NOMO-1 treated with DMSO at 0.1 percent for 48 hours (cell line): Measurements from ENCODE around the gene DNM3.
A peak's percentile ranks its signal among the peaks of the same experiment; 100 is the strongest.

Experiments used
- DNase-seq: peaks from one replicate; lab custom pipeline; 2025; ENCODE audit not compliant: unreplicated experiment; lab: John Stamatoyannopoulos, UW

Gene DNM3

DNA sequence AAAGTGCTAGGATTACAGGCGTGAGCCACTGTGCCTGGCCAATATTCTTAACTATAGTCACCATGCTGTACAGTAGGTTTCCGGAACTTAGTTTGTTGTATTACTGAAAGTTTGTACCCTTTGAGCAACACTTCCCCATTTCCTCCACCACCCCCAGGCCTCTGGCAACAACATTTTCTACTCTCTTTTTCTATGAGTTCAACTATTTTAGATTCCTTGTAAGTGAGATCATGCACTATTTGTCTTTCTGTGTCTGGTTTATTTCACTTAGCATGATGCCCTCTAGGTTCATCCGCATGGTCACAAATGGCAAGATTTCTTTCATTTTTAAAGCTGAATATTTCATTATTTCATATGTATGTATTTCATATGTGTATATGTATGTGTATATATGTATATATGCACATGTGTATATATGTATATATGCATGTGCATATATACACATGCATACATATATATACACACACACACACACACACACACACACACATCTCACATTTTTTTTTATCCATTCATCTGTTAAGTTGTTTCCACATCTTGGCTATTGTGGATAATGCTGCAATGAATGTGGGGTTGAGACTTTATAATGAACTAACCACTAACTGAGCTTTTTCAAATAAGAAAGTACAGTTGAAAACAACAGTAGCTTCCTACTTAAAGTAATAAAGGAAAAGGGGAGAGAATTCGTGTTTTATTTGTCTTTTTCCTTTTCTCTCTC lies 322.4 kb downstream of the DNM3 start:
- DNase-seq: no peak

DNA sequence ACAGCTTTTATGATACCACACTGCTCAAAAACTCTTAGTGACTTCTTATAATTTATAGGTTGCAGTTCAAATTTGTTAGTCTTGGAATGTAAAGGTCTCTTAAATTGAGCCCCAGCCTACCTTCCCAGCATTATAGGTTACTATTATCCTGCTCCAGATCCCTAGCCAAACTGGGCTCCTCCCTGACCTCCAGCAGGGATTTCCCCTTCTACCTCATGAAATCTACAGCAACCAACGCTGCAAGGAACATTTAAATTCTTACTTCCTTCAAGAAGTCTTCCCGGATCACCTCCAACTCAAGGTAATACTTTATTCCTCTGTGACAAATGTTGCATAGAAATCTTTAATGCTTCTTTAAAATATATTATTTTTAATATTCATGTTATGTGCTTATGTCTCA lies 324.1 kb downstream of the DNM3 start:
- no peak for DNase-seq

DNA sequence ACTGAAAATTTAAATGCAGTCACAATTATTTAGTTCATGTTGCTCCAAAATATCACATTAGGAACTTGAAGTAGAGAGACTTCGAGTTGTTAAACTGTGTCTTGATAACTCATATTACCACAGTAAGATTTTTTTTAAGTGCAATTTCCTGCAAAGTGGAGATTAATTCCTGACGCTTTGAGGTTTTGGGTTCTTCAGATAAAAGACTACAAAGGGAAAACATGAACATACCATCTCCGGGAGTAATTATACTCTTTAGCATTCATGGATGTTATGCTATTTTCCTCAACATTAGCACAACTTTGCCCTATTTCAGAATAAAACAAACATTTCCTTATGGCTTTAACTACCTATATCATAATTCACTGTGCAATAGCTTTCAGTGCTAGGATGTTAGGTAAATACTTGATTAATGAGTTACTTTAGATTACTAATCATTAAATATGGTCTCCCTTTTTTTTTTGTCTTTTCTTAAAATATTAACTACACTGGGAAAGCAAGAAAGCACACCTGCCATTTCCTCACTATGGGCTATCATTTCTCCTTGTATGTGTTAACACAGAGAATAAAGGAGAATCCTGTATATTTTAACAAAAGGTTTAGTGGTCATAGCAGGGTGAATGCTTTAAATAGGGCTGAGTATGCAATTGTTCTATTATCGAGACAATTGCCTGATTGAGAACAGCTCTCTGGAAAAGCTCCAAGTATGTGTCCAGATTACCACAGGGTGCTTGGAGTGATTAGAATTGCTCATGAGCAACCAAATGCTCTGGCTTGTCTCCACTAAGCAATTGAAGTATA lies 326.7 kb downstream of the DNM3 start:
- no peak for DNase-seq

DNA sequence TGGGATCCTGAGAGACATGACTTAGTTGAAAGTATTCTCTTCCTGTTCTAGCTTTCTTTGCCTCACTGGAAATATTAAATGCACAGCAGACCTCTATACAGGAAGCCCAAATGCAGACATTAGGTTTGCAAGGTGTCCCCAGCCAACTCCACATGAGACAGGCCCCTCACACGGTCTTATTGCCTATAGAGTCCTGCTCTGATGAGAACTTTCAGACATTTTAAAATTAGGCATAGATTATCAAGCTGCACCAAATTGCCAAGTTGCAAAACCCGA lies 327.2 kb downstream of the DNM3 start:
- no peak for DNase-seq

DNA sequence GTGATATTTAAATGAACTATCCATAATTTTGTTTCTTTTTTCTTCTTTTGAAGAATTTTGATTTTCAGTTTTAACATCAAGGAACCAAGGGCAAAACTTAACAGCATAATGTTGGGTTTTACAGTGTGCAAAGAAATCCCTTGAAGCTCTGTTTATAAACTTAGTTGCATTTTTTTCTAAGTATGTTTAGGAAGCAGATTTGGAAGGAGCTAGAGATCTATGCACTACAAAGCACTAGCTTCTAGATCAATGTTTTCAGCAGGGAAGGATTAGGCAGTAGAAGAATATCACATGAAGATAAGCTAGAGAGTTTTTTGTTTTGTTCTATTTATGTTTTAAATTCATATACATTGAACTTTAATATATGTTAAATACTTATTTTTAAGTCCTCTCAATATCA lies 328.5 kb downstream of the DNM3 start:
- DNase-seq: no peak

DNA sequence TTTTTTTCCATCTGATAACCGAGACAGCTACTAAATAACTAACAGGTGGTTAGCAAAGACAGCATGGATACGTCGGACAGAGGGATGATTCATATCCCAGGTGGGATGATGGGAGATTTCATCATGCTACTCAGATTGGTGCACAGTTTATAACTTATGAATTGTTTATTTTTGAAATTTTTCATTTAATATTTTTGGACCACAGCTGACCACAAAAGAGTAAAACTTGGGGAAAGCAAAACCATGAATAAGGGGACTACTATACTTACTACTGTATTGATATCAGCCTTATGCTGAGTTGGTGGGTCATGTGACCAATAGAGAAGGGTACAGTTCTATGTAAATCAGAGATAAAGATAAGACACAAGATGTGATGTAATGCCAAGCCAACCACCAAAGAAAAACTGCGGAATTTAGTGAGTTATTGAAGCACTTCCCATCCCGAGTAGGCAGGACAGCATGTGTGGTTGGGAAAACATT lies 331.1 kb downstream of the DNM3 start:
- DNase-seq: no peak

DNA sequence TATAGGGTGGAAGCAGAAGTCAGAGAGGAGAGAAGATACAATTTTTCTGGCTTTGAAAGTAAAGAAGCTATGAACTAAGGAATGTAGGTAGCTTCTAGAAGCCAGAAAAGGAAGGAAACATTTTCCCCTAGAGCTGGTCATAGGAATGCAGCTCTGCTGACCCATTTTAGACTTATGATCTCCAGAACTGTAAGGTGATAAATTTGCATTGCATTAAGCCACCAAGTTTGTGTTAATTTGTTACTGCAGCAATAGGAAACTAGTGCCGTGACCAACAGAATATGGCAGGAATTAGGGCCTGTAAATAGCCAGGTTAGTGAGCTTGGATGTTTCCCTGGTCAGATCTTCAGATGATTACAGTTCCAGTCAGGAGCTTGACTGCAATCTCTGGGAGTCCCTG lies 334.9 kb downstream of the DNM3 start:
- no peak for DNase-seq

DNA sequence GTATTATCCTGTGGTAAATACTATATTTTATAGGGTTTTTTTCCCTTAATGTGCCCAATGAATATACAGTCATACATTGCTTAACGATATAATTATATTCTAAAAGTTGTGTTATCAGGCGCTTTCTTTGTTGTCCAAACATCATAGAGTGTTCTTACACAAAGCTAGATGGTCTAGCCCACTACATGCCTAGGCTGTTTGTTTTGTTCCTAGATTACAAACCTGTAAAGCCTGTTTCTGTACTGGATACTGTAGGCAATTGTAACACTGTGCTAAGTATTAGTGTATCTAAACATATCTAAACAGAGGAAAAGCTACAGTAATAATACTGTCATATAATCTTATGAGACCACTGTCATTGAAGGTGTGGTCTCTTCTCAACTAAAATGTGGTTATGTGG lies 336.6 kb downstream of the DNM3 start:
- DNase-seq: no peak

DNA sequence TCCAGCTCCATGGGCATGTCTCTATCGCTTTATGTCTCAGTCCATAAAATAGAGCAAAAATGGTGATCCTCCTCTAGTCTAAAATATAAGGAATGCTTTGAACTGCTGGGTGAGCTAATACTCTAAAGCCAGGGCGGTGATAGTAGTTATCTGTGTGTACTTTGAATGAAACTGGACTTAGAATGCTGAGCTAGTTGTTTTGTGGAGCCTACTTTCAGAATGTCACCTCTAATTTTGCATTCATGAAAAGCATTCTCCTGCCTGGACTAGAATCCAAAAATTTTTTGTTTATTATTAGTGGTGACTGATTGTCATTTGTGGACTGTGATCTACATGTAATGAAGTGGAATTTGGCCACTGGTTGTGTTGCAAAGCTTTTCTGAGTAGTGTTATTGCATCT lies 337.6 kb downstream of the DNM3 start:
- DNase-seq: no peak

DNA sequence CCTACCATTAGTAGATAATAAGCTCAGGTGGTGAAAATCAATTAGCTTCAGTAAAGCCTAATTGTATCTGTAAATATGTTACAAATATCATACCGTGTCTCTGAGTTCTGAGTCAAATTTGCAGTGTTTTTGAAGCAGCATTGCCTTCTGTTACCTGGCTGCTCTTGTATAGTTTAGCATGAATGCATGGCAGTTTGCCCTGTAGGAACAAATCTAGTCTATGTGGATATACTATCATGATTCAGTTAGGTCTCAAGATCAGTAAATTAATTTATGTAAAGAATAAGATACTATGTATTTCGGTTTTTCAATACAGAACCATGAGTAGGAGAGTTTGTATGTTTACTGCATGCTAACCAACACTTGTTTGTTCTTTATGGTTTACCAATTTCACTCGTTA lies 338.6 kb downstream of the DNM3 start:
- no peak for DNase-seq

DNA sequence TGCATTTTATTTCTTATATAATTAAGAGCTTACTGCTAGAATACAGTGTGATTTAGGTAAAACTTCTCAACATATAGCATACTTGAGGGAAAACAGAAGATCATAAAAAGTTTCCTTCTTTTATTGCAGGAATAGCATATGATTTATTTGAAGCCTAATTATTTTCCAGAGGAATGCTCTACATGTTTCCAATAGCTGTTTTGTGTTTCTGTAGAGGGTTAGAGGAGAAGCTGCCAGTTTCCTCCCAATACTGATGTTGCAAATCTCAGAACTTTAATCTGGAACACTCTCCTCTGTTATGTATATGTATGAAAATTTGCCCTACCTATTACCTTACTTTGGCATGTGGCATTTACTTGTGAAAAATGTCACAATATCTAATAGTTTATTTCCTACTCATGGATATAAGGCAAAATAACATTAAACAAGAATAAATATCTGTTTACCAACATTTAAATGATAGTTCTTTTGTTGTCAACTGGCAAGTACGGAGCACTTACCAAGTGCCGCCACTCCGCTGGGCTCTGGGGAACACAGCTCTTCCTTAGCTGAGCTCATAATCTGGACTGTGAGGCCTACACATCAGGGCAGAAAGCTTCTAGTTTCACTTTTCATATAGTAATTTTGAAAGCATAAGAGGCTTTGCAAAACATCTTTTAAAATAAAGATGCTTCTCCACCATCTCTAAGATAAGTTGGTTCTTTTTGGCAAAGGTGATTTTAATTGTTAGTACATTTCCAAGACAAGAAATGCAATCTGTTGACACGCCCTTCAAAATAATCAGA lies 339.4 kb downstream of the DNM3 start:
- DNase-seq: peak; percentile 6

DNA sequence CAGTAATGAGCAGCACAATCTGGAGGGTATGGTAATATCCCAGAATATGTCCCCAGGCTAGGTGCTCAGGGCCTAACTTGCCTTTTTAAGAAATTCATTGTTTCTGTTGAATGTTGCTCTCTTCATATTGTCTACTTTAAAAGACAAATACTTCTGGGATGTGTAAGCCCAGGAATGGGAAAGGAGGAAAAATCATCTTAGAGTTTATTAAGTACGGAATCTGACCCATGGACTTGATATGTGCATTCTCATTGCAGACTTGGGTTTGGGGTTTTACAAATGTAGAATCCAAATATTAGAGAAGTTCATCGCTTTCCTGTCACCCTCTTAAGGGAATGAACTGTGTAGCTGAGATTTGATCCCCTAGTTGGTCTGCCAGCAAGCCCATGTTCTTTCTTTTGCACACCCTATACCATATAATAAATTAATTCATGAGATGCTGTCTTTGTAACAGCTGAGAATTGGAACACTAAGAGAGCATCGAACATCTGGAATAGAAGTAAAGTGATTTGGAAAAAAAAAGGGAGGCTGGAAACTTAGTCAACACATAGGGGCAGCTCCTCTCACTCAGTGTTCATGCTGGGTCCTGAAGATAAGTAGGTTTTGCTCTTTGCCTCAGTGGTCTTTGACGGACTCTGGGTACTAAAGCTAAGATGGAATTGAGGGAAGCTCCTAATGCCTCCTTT lies 343.4 kb downstream of the DNM3 start:
- no peak for DNase-seq

DNA sequence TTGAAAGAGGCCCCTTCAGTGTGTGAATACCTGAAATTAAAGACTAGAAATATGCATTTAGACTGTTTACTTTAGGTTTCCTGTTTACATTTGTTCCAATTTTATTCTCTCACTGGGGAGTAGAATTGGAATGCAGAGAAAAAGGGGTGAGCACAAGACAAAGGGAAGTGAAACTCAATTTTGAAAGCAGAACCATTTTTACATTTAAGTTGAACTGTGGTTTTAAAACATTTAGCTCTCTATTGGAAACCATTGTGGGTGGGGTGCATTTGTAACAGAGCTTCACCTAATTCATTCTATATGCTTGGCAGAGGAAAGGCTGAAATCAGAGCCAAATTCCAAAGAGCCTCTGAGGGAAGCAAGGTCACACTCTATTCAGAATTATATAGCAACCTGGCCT lies 343.9 kb downstream of the DNM3 start:
- peak; percentile 87 for DNase-seq

DNA sequence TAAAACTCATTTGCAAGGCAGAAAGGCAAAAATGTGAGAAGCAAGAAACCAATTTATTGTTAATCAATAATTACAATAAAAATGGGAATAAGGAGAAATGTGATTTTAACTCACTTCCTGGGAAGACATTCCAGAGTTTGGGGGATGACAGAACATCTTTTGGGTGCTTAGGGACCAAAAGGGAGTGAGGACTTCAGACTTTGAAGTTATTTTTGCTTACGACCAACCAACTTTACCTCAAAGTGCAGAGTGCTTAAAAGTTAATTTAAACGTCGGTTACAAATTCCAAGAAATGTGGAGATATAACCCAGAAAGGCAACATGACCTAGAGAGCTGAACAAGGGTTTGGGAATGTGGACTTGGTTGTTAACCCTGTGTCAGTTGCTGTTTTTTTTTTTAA lies 344.7 kb downstream of the DNM3 start:
- no peak for DNase-seq

DNA sequence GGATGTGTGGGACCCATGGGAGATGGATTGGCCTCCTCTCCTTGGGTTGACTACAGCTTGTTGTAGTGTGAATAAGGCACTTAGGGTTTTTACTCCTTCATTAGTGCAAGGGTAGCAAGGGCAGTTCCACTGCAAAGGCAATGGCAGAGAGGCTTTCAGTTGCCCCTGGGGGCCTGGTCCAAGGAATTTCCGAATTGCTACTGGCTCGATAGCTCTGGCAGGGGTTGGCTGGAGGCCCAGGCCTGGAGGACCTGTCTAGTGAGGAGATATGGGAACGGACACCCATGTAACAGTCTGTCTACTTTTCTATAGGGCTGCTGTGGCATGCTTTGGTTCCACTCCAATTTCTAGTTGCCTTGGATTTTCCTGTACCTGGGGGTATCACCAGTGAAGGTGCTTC lies 360.3 kb downstream of the DNM3 start:
- no peak for DNase-seq

DNA sequence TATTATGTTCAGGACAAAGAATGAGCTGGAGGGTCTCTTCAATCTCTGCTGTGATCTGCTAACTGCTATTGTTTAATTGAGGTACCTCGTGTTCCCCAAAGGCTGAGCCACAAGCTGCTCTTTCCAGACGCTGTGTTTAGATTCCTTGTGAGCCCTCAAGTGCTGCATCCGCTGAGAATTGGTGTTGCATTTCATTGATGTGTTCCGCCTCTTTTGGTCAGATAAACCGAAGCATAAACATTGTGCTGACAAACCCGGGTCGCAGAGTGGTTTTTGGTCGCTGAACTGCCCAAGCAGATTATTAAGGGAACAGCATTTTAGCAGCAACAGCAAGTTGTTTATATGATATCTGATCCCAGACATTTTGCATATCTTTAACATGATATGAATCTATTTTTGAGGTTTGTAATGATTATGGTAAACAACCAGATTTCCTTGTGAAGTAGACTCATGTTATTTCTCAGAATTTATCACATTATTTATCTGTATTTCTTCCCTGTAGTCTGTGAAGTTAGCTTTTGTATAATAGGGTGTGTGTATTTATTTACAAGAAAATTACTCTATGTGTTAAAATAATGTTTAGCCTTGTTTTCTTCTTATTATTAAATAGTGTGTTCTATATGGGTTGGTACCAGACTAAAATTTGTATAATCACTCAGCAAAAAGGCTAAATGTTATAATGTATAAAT lies 362.0 kb downstream of the DNM3 start:
- DNase-seq: no peak

DNA sequence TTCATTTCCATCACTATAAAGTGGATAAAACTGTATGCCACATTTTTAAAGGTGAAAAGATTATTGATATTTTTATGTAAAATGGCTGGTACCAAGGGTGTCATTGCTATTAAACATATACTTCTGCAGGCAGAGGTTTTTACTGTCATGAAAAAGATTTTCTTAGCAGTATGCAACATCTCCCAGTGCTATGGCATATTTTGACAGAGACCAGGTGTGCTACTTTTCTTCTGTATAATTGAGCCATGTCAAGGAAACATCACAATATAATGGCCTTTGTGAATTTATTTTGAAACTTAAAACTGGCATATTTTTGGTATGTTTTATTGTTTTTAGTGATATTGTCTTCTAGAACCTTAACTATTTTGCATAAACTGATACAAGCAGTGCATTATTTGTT lies 362.6 kb downstream of the DNM3 start:
- DNase-seq: no peak

DNA sequence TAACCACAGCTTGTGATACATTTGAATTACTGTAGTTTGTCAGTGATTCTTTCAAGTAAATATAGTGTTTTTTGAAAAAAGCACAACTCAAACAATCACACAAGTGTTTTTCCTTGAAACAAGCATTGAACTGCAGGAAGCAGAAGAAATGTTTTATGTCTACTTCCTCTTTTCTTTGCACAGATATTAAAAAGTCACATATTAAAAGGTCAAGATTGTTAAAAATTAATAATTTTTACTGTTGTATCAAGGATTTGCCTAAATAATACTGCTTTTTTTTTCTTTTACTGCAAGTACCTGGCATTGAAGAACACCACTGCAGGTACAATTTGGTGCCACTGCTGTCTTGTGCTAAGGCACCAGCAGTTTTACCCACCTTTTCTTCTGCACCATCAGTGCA lies 365.0 kb downstream of the DNM3 start:
- no peak for DNase-seq

DNA sequence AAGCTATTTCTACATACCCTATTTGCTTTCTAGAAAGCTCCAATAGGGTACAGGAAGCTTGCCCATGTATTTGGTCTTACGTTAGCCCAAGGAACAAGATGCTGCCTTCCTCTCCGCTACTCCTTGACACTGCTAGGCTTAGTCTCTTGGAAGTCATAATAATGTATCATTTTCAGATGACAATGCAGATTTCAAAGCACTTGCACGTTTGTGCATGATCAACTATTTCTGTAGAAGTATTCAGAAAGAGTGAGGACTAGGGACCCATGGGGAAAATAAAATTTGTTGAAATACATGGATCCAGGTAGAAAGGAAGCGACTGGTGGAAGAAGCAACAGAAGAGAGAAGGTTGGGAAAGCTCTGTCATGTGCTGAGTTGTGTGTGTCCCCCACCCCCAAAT lies 367.3 kb downstream of the DNM3 start:
- DNase-seq: no peak

DNA sequence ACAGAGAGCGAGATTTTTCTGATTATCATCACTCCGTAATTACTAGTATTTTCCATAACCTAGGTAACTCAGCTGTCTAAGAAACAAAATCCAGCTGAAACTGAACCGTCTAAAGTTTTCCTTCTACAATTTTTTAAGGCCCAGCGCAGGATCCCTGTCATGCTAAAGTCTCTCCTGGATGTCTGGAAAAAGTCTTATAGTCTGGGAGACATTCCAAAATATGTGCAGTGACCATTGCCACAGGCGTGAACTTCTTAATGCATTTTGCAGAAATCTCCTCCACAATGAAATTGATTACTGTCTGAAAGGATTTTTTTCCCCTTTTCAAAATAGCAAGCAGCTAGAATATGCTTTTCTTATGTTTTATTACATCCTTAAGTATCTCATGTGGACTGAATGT lies 369.9 kb downstream of the DNM3 start:
- DNase-seq: no peak

DNA sequence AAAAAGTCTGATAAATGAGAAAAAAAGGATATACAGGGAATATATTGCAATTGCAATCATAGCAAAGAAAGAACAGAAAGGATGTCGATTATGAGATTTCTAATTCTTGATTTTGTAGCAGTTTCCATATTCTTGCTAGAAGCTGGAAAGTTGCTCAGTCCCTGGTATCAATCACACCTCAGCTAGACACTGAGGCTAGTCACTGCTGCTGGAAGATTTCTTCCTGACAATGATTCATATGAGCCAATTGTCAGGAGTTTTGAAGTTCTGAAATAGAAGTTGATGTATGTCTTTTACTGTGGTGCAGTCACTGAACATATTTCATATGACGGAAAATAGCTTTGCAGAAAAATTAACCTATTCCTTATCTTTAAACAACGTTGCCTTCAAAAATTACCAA lies 370.8 kb downstream of the DNM3 start:
- no peak for DNase-seq
